Psoas muscle (tissue), 8 donors: ENCODE measurements around the gene IL34. TPM values are rescaled to one million over a fixed set of nuclear protein-coding genes. Genes with fewer than 3 reads are reported as not detected.

Experiments
- ATAC-seq, 4 donors: fragments of 200-7000 bp; cut with Tn5 transposase; one replicate each; pipeline ENCODE4 v1.9.1; 2020; ENCODE audit warnings: moderate library complexity in 3 of 4, mild to moderate bottlenecking in 2 of 4
- DNase-seq, 2 donors: peaks; one replicate each; pipeline ENCODE4 v3.0.0-alpha.2; 2020
- H3K27ac ChIP-seq: fragments of 200-600 bp; one replicate; pipeline ENCODE4 v1.8.0; 2022
- H3K27me3 ChIP-seq, 3 donors: fragments of 200-600 bp in 1 of 3; one replicate each; pipeline versions ENCODE4 v1.6.1 to v1.8.0; 2013 to 2022; ENCODE audit warnings: low read length in 2 of 3, mild to moderate bottlenecking in 2 of 3, moderate library complexity in 1 of 3; ENCODE audit not compliant: insufficient read depth in 3 of 3
- H3K36me3 ChIP-seq, 2 donors: fragments of 200-600 bp in 1 of 2; one replicate each; pipeline versions ENCODE4 v1.6.1 to v1.8.0; 2013 to 2022; ENCODE audit warnings: low read depth in 1 of 2, mild to moderate bottlenecking in 1 of 2, moderate library complexity in 1 of 2; ENCODE audit not compliant: insufficient read depth in 1 of 2
- H3K4me1 ChIP-seq: fragments of 200-600 bp; one replicate; pipeline ENCODE4 v1.8.0; 2022
- H3K4me3 ChIP-seq: fragments of 200-600 bp; one replicate; pipeline ENCODE4 v1.8.0; 2022; ENCODE audit warnings: mild to moderate bottlenecking
- H3K9me3 ChIP-seq: fragments of 200-600 bp; one replicate; pipeline ENCODE4 v1.8.0; 2022
- WGBS, 3 donors: extraction: QIAGEN DNeasy Blood & Tissue Kit; methylation state at CpG; one replicate each; pipeline versions ENCODE4 v1.1.6 to v1.1.7; 2013; 5-methylcytosine and 5-hydroxymethylcytosine counted together
- intact Hi-C, 2 donors: fragments of 100-400 bp; cut with DNase I; formaldehyde crosslinking; loops; one replicate each; pipeline versions ENCODE4 v1.11.0 to v1.14.2; 2022
- polyA plus RNA-seq, 3 donors: library from polyadenylated mRNA; stranded (reverse); fragments of 200-250 nt; gene quantifications; one replicate each; pipeline ENCODE4 v1.2.3, GENCODE V29; 2013
- total RNA-seq, 4 donors: library from RNA; stranded (reverse); fragmentation: NEBNext Ultra II Directional in 2 of 4; extraction: Animal tissue kit (Norgen Biotek cat#: 25700) in 2 of 4; gene quantifications; one replicate each; pipeline versions ENCODE4 v1.2.1 to v1.2.4, GENCODE V29; 2021 to 2023
- TF ChIP-seq, protein P1 (sequence below): fragments of 200-600 bp; IDR thresholded peaks from one replicate; pipeline ENCODE4 v1.8.0; 2022; ENCODE audit warnings: antibody characterized with exemption
- donor health status: healthy with polysubstance abuse.
- donor health status: DM: no; HTN: no; CAD: no; lungs with moderate emphysema.
- donor health status: Bipolar disorder and iron deficiency.
- donor health status: healthy.
- donor health status: DM: yes; HTN: yes; CAD: no.
- donor health status: DM: no; HTN: no; CAD: no.
- donor health status: DM: no; HTN: no; CAD: no.
- donor health status: DM: yes; HTN: yes; CAD: no.

IL34 gene
- total and polyA plus RNA-seq, 7 donors: 0.89 to 18.5 (median 6.5) TPM

DNA sequence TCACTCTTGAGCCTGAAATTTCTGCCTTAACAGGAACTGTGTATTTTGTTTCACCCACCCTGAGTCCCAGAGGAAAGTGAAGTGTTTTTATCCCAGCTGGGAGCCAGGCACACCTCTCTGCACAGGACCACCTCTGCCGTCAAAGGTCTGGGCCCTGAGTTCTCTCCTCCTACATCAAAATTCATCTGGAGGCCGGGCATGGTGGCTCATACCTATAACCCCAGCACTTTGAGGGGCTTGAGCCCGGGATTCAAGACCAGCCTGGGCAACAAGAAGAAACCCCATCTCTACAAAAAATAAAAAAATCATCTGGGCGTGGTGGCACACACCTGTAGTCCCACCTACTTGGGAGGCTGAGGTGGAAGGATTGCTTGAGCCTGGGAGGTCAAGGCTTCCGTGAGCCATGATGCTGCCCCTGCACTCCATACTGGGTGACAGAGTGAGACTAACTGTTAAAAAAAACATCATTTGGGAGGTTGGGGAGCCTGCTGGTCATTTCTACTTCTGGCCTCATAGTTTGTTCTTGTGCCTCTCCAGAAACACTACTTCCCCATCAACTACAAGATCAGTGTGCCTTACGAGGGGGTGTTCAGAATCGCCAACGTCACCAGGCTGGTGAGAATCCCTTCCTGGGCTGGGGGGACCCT, 9.8 kb downstream of the IL34 start:
- TF ChIP-seq, protein P1, sequence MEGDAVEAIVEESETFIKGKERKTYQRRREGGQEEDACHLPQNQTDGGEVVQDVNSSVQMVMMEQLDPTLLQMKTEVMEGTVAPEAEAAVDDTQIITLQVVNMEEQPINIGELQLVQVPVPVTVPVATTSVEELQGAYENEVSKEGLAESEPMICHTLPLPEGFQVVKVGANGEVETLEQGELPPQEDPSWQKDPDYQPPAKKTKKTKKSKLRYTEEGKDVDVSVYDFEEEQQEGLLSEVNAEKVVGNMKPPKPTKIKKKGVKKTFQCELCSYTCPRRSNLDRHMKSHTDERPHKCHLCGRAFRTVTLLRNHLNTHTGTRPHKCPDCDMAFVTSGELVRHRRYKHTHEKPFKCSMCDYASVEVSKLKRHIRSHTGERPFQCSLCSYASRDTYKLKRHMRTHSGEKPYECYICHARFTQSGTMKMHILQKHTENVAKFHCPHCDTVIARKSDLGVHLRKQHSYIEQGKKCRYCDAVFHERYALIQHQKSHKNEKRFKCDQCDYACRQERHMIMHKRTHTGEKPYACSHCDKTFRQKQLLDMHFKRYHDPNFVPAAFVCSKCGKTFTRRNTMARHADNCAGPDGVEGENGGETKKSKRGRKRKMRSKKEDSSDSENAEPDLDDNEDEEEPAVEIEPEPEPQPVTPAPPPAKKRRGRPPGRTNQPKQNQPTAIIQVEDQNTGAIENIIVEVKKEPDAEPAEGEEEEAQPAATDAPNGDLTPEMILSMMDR: no peak
- peaks cover 6% of the 10 kb centered on the region for H3K4me1 ChIP-seq
- no peaks in the 10 kb centered on the region for H3K9me3 ChIP-seq
- no peak overlapping the region for H3K4me3 ChIP-seq
- no peaks in the 10 kb centered on the region for H3K27me3 ChIP-seq
- intact Hi-C loops: loop anchor here (10.0 kb wide), 1 partner anchor 281 kb away; no protein-coding TSS in a partner anchor
- 79 to 85% (median 85%) methylated on average over 8 of the region's 8 CpGs for WGBS, 3 donors
- DNase-seq (no peak), ATAC-seq (no peak)
- no peak overlapping the region for H3K27ac ChIP-seq
- H3K36me3 ChIP-seq: no peaks in the 10 kb centered on the region

- ATAC-seq: no peak
- no peak overlapping the region for H3K4me3 ChIP-seq
- no peaks in the 10 kb centered on the region for H3K36me3 ChIP-seq
- TF ChIP-seq, protein P1: no peak
- no peaks in the 10 kb centered on the region for H3K27me3 ChIP-seq
- H3K4me1 ChIP-seq: peaks cover 6% of the 10 kb centered on the region
- intact Hi-C loops: loop anchor here (10.0 kb wide), 1 partner anchor 282 kb away; no protein-coding TSS in a partner anchor
- WGBS, 3 donors: 55 to 67% (median 61%) methylated on average over 22 of the region's 22 CpGs
- H3K27ac ChIP-seq: no peak overlapping the region
- H3K9me3 ChIP-seq: no peaks in the 10 kb centered on the region
- DNase-seq: no peak
Observed at GRCh38 chr16:70656712-70657263, 10.4 kb downstream of the IL34 start.

- no peaks in the 10 kb centered on the region for H3K9me3 ChIP-seq
- peaks cover 0 to 4% of the 10 kb centered on the region in 2 donors for H3K36me3 ChIP-seq
- WGBS, 3 donors: 49 to 66% (median 57%) methylated on average over 7 of the region's 7 CpGs
- no peak overlapping the region for H3K27ac ChIP-seq
- H3K4me1 ChIP-seq: peaks cover 6% of the 10 kb centered on the region
- H3K27me3 ChIP-seq: no peaks in the 10 kb centered on the region
- no peak for DNase-seq
- intact Hi-C loops: loop anchor here (10.0 kb wide), 1 partner anchor 283 kb away; no protein-coding TSS in a partner anchor
- H3K4me3 ChIP-seq: no peak overlapping the region
- no peak for ATAC-seq
- TF ChIP-seq, protein P1: no peak
Observed at GRCh38 chr16:70657956-70658355, 11.6 kb downstream of the IL34 start.

DNA sequence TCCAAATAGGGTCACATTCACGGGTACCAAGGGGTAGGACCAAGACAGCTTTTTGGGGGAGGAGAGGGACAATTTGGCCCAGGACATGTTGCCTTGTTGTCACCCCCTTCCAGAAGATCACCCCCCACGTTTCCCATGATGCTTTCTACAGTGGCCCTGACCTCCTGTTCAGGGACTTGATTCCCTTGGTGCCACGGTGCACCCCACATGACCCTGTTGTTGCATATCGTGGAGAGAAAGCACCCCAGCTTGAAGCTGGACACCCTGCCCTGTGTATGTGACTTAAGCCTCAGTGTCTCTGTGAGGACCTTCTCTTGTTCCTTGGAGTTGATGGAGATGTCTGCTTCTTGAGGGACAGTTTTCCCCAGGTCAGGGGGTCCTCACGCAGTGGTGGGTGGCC, 12.6 kb downstream of the IL34 start:
- Histone ChIP-seq H3K4me3 (no peak overlapping the region), H3K36me3 (peaks cover under 1 to 13% of the 10 kb centered on the region in 2 donors), H3K27ac (no peak overlapping the region), H3K27me3 (no peaks in the 10 kb centered on the region), H3K9me3 (no peaks in the 10 kb centered on the region), H3K4me1 (peaks cover under 1% of the 10 kb centered on the region)
- DNase-seq (no peak), ATAC-seq (no peak)
- intact Hi-C loops: loop anchor here (10.0 kb wide), 1 partner anchor 284 kb away; no protein-coding TSS in a partner anchor
- TF ChIP-seq, protein P1: no peak
- 83 to 88% (median 84%) methylated on average over 5 of the region's 5 CpGs for WGBS, 3 donors
